WTC11 (cell line): Measurements from ENCODE around the gene IL1RN. TPM values are rescaled to one million over a fixed set of nuclear protein-coding genes. Genes with fewer than 3 reads are reported as not detected.

ENCODE experiments used
- ATAC-seq: fragments of 200-7000 bp; cut with Tn5 transposase; 2 replicates; pipeline ENCODE4 v1.10.0; 2021; ENCODE audit warnings: mild to moderate bottlenecking, moderate library complexity
- CTCF ChIA-PET: fragments of 300-600 bp; sonication (Branson Sonifier 250); formaldehyde crosslinking; loops from one replicate; lab custom pipeline; 2021; ENCODE audit warnings: antibody characterized with exemption; lab: Charles Lee
- POLR2A ChIA-PET: fragments of 350-600 bp; sonication (Branson Sonifier 250); formaldehyde crosslinking; loops from one replicate; lab custom pipeline; 2021; ENCODE audit warnings: antibody characterized with exemption; lab: Charles Lee
- DNase-seq: peaks from one replicate; pipeline ENCODE4 v3.0.0; 2021; ENCODE audit warnings: low spot score
- H3K27ac Mint-ChIP-seq: 2 replicates; pipeline ENCODE4 v1.8.0; 2021; ENCODE audit warnings: mixed read lengths
- H3K27me3 Mint-ChIP-seq: 2 replicates; pipeline ENCODE4 v1.8.0; 2021; ENCODE audit warnings: low read depth, mild to moderate bottlenecking, moderate library complexity, mixed read lengths
- H3K36me3 Mint-ChIP-seq: 2 replicates; pipeline ENCODE4 v1.8.0; 2021; ENCODE audit warnings: mixed read lengths
- H3K4me1 Mint-ChIP-seq: 2 replicates; pipeline ENCODE4 v1.8.0; 2022; ENCODE audit warnings: mixed read lengths
- H3K4me3 Mint-ChIP-seq: 2 replicates; pipeline ENCODE4 v1.8.0; 2021; ENCODE audit warnings: mild to moderate bottlenecking, moderate library complexity, mixed read lengths
- H3K9me3 Mint-ChIP-seq: 2 replicates; pipeline ENCODE4 v1.8.0; 2021; ENCODE audit warnings: mixed read lengths
- CBFB ChIP-seq: sonication (generic); formaldehyde crosslinking; IDR thresholded peaks from 2 replicates; pipeline ENCODE4 v1.8.1; 2022; ENCODE audit warnings: mild to moderate bottlenecking, low read depth, missing genetic modification reagents
- CTCF ChIP-seq: fragments of 200-600 bp; IDR thresholded peaks from 2 replicates; pipeline ENCODE4 v1.8.0; 2022; ENCODE audit warnings: antibody characterized with exemption
- ESRRA ChIP-seq: sonication (generic); formaldehyde crosslinking; IDR thresholded peaks from 2 replicates; pipeline ENCODE4 v1.8.1; 2022; ENCODE audit warnings: mild to moderate bottlenecking, missing genetic modification reagents, borderline replicate concordance
- ETV6 ChIP-seq: sonication (generic); formaldehyde crosslinking; IDR thresholded peaks from 2 replicates; pipeline ENCODE4 v1.8.1; 2022; ENCODE audit warnings: mild to moderate bottlenecking, missing genetic modification reagents
- FOXP1 ChIP-seq: sonication (generic); formaldehyde crosslinking; IDR thresholded peaks from 2 replicates; pipeline ENCODE4 v1.8.0; 2022; ENCODE audit warnings: missing genetic modification reagents, mild to moderate bottlenecking, moderate library complexity, borderline replicate concordance
- KAT7 ChIP-seq: sonication (generic); formaldehyde crosslinking; IDR thresholded peaks from 2 replicates; pipeline ENCODE4 v1.8.1; 2023; ENCODE audit warnings: missing genetic modification reagents, mild to moderate bottlenecking, borderline replicate concordance
- PRDM15 ChIP-seq: sonication (generic); formaldehyde crosslinking; IDR thresholded peaks from 2 replicates; pipeline ENCODE4 v1.8.0; 2022; ENCODE audit warnings: missing genetic modification reagents
- RELA ChIP-seq: sonication (generic); formaldehyde crosslinking; IDR thresholded peaks from 2 replicates; pipeline ENCODE4 v1.8.1; 2022; ENCODE audit warnings: missing genetic modification reagents, mild to moderate bottlenecking, borderline replicate concordance
- RORB ChIP-seq: fragments of 250-450 bp; sonication (Bioruptor Pico); IDR thresholded peaks from 2 replicates; pipeline ENCODE4 v1.9.0; 2021; ENCODE audit warnings: mild to moderate bottlenecking
- SOX15 ChIP-seq: fragments of 250-450 bp; sonication (Bioruptor Pico); IDR thresholded peaks from 2 replicates; pipeline ENCODE4 v1.9.0; 2021; ENCODE audit warnings: mild to moderate bottlenecking
- USF2 ChIP-seq: sonication (generic); formaldehyde crosslinking; IDR thresholded peaks from 2 replicates; pipeline ENCODE4 v1.8.1; 2023; ENCODE audit warnings: mild to moderate bottlenecking, missing genetic modification reagents, moderate library complexity
- ZNF121 ChIP-seq: sonication (generic); formaldehyde crosslinking; IDR thresholded peaks from 2 replicates; pipeline ENCODE4 v1.8.0; 2023; ENCODE audit warnings: missing genetic modification reagents
- total RNA-seq: library from RNA; stranded (reverse); gene quantifications from 3 replicates; pipeline ENCODE4 v1.2.3, GENCODE V29; 2021
- TF ChIP-seq, protein P1 (sequence below): sonication (generic); formaldehyde crosslinking; IDR thresholded peaks from 2 replicates; pipeline ENCODE4 v1.8.0; 2023; ENCODE audit warnings: mild to moderate bottlenecking, missing genetic modification reagents
- TF ChIP-seq, protein P2 (sequence below): fragments of 250-450 bp; sonication (Bioruptor Pico); IDR thresholded peaks from 2 replicates; pipeline ENCODE4 v1.9.0; 2021; ENCODE audit warnings: mild to moderate bottlenecking

IL1RN gene
- total RNA-seq, 1 experiment from 2014 or later, result not detected

DNA sequence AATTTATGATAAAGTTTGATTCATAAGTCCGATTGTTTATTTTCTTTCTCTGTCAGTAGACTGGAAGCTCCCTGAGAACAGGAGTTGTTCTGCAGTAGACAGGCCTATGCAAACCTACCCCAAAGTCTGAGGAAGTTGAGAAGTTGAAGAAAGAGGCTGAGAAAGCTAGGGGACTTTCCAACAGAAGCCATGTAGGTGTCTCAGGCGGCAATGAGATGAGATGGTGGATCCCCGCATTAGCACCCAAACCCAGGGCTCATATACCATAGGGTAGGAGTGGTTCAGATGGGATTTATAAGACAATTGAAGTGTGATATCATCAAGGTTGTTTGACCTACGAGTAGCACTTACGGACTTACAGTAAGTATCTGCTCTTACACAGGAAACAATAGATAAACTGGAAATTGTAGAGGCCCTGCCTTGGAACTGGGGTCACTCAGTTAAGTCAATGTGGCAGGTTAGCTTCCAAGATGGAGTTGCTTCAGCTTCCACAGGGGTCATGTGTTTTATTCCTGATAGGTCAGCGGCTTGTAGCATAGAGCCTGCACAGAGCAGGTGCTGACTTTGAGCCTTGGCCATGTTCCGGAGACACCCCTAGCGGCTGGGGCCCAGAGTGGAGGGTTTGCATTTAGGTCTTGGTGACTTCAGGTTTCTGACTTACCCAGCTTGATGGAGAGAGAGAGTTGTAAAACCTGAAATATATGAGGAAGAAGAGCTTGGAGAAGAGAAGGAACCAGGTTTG lies 44.1 kb downstream of the IL1RN start:
- peaks cover 15% of the 10 kb centered on the region for H3K4me1 Mint-ChIP-seq
- POLR2A ChIA-PET, result interaction anchor here (0.6 kb wide), 1 partner anchor 9 kb away, joined by 3 read pairs; no protein-coding TSS in a partner anchor
- no peak overlapping the region for H3K4me3 Mint-ChIP-seq
- no peaks in the 10 kb centered on the region for H3K36me3 Mint-ChIP-seq
- peaks cover 4% of the 10 kb centered on the region; the same call in 1 of the 2 replicates for H3K27me3 Mint-ChIP-seq
- ATAC-seq (no peak), DNase-seq (no peak)
- no peak for TF ChIP-seq CBFB (CRISPR knock-in tag)
- TF ChIP-seq RORB (CRISPR knock-in tag), result no peak
- no peak for TF ChIP-seq CTCF
- no peak for TF ChIP-seq ESRRA (CRISPR knock-in tag)
- TF ChIP-seq, protein P1, sequence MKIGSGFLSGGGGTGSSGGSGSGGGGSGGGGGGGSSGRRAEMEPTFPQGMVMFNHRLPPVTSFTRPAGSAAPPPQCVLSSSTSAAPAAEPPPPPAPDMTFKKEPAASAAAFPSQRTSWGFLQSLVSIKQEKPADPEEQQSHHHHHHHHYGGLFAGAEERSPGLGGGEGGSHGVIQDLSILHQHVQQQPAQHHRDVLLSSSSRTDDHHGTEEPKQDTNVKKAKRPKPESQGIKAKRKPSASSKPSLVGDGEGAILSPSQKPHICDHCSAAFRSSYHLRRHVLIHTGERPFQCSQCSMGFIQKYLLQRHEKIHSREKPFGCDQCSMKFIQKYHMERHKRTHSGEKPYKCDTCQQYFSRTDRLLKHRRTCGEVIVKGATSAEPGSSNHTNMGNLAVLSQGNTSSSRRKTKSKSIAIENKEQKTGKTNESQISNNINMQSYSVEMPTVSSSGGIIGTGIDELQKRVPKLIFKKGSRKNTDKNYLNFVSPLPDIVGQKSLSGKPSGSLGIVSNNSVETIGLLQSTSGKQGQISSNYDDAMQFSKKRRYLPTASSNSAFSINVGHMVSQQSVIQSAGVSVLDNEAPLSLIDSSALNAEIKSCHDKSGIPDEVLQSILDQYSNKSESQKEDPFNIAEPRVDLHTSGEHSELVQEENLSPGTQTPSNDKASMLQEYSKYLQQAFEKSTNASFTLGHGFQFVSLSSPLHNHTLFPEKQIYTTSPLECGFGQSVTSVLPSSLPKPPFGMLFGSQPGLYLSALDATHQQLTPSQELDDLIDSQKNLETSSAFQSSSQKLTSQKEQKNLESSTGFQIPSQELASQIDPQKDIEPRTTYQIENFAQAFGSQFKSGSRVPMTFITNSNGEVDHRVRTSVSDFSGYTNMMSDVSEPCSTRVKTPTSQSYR (CRISPR knock-in tag), result no peak
- TF ChIP-seq USF2 (CRISPR knock-in tag), result no peak
- TF ChIP-seq ZNF121, result no peak
- TF ChIP-seq KAT7 (CRISPR knock-in tag), result no peak
- TF ChIP-seq, protein P2, sequence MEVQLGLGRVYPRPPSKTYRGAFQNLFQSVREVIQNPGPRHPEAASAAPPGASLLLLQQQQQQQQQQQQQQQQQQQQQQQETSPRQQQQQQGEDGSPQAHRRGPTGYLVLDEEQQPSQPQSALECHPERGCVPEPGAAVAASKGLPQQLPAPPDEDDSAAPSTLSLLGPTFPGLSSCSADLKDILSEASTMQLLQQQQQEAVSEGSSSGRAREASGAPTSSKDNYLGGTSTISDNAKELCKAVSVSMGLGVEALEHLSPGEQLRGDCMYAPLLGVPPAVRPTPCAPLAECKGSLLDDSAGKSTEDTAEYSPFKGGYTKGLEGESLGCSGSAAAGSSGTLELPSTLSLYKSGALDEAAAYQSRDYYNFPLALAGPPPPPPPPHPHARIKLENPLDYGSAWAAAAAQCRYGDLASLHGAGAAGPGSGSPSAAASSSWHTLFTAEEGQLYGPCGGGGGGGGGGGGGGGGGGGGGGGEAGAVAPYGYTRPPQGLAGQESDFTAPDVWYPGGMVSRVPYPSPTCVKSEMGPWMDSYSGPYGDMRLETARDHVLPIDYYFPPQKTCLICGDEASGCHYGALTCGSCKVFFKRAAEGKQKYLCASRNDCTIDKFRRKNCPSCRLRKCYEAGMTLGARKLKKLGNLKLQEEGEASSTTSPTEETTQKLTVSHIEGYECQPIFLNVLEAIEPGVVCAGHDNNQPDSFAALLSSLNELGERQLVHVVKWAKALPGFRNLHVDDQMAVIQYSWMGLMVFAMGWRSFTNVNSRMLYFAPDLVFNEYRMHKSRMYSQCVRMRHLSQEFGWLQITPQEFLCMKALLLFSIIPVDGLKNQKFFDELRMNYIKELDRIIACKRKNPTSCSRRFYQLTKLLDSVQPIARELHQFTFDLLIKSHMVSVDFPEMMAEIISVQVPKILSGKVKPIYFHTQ (CRISPR knock-in tag), result no peak
- no peak for TF ChIP-seq FOXP1 (CRISPR knock-in tag)
- no peak for TF ChIP-seq RELA (CRISPR knock-in tag)
- no peak for TF ChIP-seq PRDM15 (CRISPR knock-in tag)
- no peak for TF ChIP-seq SOX15 (CRISPR knock-in tag)
- TF ChIP-seq ETV6, result no peak
- H3K27ac Mint-ChIP-seq, result no peak overlapping the region
- CTCF ChIA-PET, result interaction anchor here (1.0 to 1.7 kb wide), 3 partner anchors 27 to 91 kb away, joined by 3 to 4 read pairs (median 4); no protein-coding TSS in a partner anchor
- no peaks in the 10 kb centered on the region; the same call in 1 of the 2 replicates for H3K9me3 Mint-ChIP-seq
